Subcutaneous abdominal adipose tissue (tissue), 5 donors: ENCODE data around the gene RHBDL2.
"Not testable (repeated sequence)": the region's sequence is repeated elsewhere in the genome, so short reads cannot be mapped to it uniquely, and the experiment has no call there.

Experiments
- H3K27ac ChIP-seq: one replicate; pipeline ENCODE4 v1.7.0; 2013; ENCODE audit warnings: low read depth, mild to moderate bottlenecking, inconsistent platforms, low read length, moderate library complexity
- H3K27me3 ChIP-seq, 5 donors: one replicate each; pipeline ENCODE4 v1.7.0; 2013; ENCODE audit warnings: low read length in 5 of 5, inconsistent platforms in 1 of 5; ENCODE audit not compliant: control insufficient read depth in 5 of 5, insufficient read depth in 4 of 5
- H3K36me3 ChIP-seq, 5 donors: one replicate each; pipeline ENCODE4 v1.7.0; 2013; ENCODE audit warnings: low read length in 5 of 5; ENCODE audit not compliant: control insufficient read depth in 5 of 5, insufficient read depth in 5 of 5
- H3K4me1 ChIP-seq, 5 donors: one replicate each; pipeline ENCODE4 v1.7.0; 2013; ENCODE audit warnings: low read length in 5 of 5, mild to moderate bottlenecking in 3 of 5, moderate library complexity in 1 of 5; ENCODE audit not compliant: control insufficient read depth in 5 of 5, insufficient read depth in 5 of 5
- H3K4me3 ChIP-seq, 5 donors: one replicate each; pipeline ENCODE4 v1.7.0; 2013; ENCODE audit warnings: low read length in 5 of 5, low read depth in 1 of 5
- H3K9ac ChIP-seq, 5 donors: one replicate each; pipeline ENCODE4 v1.7.0; 2013; ENCODE audit warnings: low read length in 5 of 5, mild to moderate bottlenecking in 4 of 5, moderate library complexity in 3 of 5
- H3K9me3 ChIP-seq, 5 donors: one replicate each; pipeline ENCODE4 v1.7.0; 2013; ENCODE audit warnings: low read length in 5 of 5; ENCODE audit not compliant: control insufficient read depth in 5 of 5
- donor health status: healthy.
- donor health status: healthy.
- donor health status: healthy.
- donor health status: healthy.
- donor health status: healthy.

Gene RHBDL2

GRCh38 chr1:38860454-38860795 lies 81.2 kb downstream of the RHBDL2 start:
- Histone ChIP-seq H3K4me3 (peak overlapping the region; percentile 66 to 100 (median 94)), H3K27me3 (no peaks in the 10 kb centered on the region), H3K9ac (peak overlapping the region; percentile 77 to 98 (median 87)), H3K9me3 (no peaks in the 10 kb centered on the region), H3K4me1 (peaks cover 9 to 80% (median 69%) of the 10 kb centered on the region in 5 donors), H3K36me3 (peaks cover 8 to 16% (median 9%) of the 10 kb centered on the region in 5 donors), H3K27ac (peak overlapping the region; percentile 91)

GRCh38 chr1:38859561-38860453 lies 81.8 kb downstream of the RHBDL2 start, which contains the start of gene RRAGC:
Gene RRAGC (minus strand): TSS chr1:38859772. CDS start chr1:38859646, 126 bp downstream.
- no peaks in the 10 kb centered on the region for H3K9me3 ChIP-seq
- peaks cover 8 to 21% (median 13%) of the 10 kb centered on the region in 5 donors for H3K36me3 ChIP-seq
- no peaks in the 10 kb centered on the region for H3K27me3 ChIP-seq
- H3K4me1 ChIP-seq, result peaks cover 9 to 82% (median 75%) of the 10 kb centered on the region in 5 donors
- H3K27ac ChIP-seq, result peak within 1 kb of the TSS; percentile 98
- peak within 1 kb of the TSS; percentile 93 to 100 (median 98) for H3K9ac ChIP-seq
- peak within 1 kb of the TSS; percentile 84 to 100 (median 94) for H3K4me3 ChIP-seq

- Histone ChIP-seq H3K27ac (peak overlapping the region; percentile 98), H3K27me3 (no peaks in the 10 kb centered on the region), H3K9ac (peak overlapping the region; percentile 21 to 100 (median 96)), H3K36me3 (peaks cover 8 to 23% (median 15%) of the 10 kb centered on the region in 5 donors), H3K9me3 (no peaks in the 10 kb centered on the region), H3K4me1 (peaks cover 9 to 83% (median 75%) of the 10 kb centered on the region in 5 donors), H3K4me3 (peak overlapping the region; percentile 81 to 92 (median 85))
Observed at GRCh38 chr1:38858833-38859560, 82.6 kb downstream of the RHBDL2 start.

- no peak overlapping the region for H3K4me3 ChIP-seq
- no peak overlapping the region for H3K9ac ChIP-seq
- no peaks in the 10 kb centered on the region for H3K9me3 ChIP-seq
- no peaks in the 10 kb centered on the region for H3K27me3 ChIP-seq
- H3K36me3 ChIP-seq, result peaks cover 29 to 54% (median 37%) of the 10 kb centered on the region in 5 donors
- H3K4me1 ChIP-seq, result peaks cover 2 to 63% (median 33%) of the 10 kb centered on the region in 5 donors
- peak overlapping the region; percentile 6 for H3K27ac ChIP-seq
Observed at GRCh38 chr1:38852780-38853179, 88.8 kb downstream of the RHBDL2 start.

DNA sequence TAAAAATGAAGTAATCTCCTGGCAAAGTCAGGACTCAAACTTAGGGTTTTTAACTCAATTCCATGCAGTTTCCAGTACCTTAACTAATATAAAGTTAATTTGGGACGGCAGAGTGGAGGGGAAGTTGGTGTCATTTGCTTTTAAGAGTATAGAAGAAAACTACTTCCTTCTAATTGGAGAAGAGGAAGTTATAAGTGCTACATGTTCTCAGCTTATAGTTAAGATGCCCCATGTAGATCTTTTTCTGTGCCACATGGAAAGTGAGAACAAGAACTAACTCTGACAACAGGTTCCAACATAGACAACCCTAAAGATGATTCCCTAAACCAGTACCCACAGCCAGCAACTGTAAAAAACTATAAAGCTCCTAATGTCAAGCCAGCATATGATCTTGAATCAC lies 93.6 kb downstream of the RHBDL2 start:
- H3K27ac ChIP-seq, result no peak overlapping the region
- H3K4me3 ChIP-seq, result no peak overlapping the region
- H3K4me1 ChIP-seq, result peaks cover 0 to 30% (median 7%) of the 10 kb centered on the region in 5 donors
- peaks cover 43 to 75% (median 50%) of the 10 kb centered on the region in 5 donors for H3K36me3 ChIP-seq
- H3K9me3 ChIP-seq, result no peaks in the 10 kb centered on the region
- H3K9ac ChIP-seq, result no peak overlapping the region
- H3K27me3 ChIP-seq, result no peaks in the 10 kb centered on the region

- peaks cover 41 to 70% (median 47%) of the 10 kb centered on the region in 5 donors for H3K36me3 ChIP-seq
Observed at GRCh38 chr1:38846210-38846609, 95.4 kb downstream of the RHBDL2 start.

DNA sequence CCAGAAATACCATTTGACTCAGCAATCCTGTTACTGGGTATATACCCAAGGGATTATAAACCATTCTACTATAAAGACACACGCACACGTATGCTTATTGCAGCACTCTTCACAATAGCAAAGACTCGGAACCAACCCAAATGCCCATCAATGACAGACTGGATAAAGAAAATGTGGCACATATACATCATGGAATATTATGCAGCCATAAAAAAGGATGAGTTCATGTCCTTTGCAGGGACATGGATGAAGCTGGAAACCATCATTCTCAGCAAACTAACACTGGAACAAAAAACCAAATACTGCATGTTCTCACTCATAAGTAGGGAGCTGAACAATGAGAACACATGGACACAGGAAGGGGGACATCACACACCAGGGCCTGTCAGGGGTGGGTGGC lies 96.5 kb downstream of the RHBDL2 start:
- H3K27ac ChIP-seq, H3K9me3 ChIP-seq, H3K27me3 ChIP-seq, H3K9ac ChIP-seq, H3K4me3 ChIP-seq: not testable (repeated sequence)
- peaks cover 41 to 63% (median 48%) of the 10 kb centered on the region in 5 donors for H3K36me3 ChIP-seq
- H3K4me1 ChIP-seq, result peaks cover 2 to 20% (median 9%) of the 10 kb centered on the region in 5 donors

More at GRCh38 chr1:38846210-38846609, 95.4 kb downstream of the RHBDL2 start:
- H3K4me1 ChIP-seq, result peaks cover 0 to 20% (median 4%) of the 10 kb centered on the region in 5 donors
- no peak overlapping the region for H3K9ac ChIP-seq
- H3K27me3 ChIP-seq, result no peaks in the 10 kb centered on the region
- H3K27ac ChIP-seq, result no peak overlapping the region
- no peak overlapping the region for H3K4me3 ChIP-seq
- no peaks in the 10 kb centered on the region for H3K9me3 ChIP-seq

DNA sequence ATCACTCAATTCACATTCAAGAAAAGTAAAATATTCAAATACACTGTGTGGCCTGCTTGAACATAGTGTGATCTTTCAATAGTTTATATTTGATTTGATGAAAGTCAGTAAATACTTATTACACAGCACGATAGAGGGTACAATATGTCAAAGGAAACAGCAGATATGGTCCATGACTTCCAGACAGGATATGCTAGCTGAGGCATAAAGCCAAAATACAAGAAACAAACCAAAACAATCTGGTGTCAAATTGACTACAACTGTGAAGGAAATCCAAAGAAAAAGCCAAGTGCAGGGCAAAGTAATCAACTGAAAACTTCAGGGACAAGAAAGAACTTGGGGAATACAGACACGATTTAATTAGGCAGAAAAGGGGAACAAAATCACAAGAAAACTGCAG lies 101.3 kb downstream of the RHBDL2 start:
- H3K36me3 ChIP-seq, result peaks cover 34 to 55% (median 48%) of the 10 kb centered on the region in 5 donors
- H3K27me3 ChIP-seq, result no peaks in the 10 kb centered on the region
- H3K27ac ChIP-seq, result no peak overlapping the region
- peaks cover 5 to 34% (median 23%) of the 10 kb centered on the region in 5 donors for H3K4me1 ChIP-seq
- no peaks in the 10 kb centered on the region for H3K9me3 ChIP-seq
- H3K4me3 ChIP-seq, result no peak overlapping the region
- H3K9ac ChIP-seq, result peak overlapping the region in 1 of 5 donors; percentile 11

- H3K9ac ChIP-seq, result peak overlapping the region in 1 of 5 donors; percentile 55
- no peaks in the 10 kb centered on the region for H3K9me3 ChIP-seq
- H3K27me3 ChIP-seq, result no peaks in the 10 kb centered on the region
- peaks cover 33 to 46% (median 39%) of the 10 kb centered on the region in 5 donors for H3K36me3 ChIP-seq
- no peak overlapping the region for H3K27ac ChIP-seq
- peaks cover 5 to 34% (median 23%) of the 10 kb centered on the region in 5 donors for H3K4me1 ChIP-seq
- H3K4me3 ChIP-seq, result no peak overlapping the region
Observed at GRCh38 chr1:38839363-38839762, 102.3 kb downstream of the RHBDL2 start.
